Esophagus squamous epithelium (tissue), 4 donors: ENCODE measurements around the gene CYTH3.

Experiments
- CTCF ChIP-seq, 6 experiments: fragments of 450-650 bp in 4 of 6; fragments of 200-600 bp in 2 of 6; sonication (generic) in 2 of 6; IDR thresholded peaks; one replicate each; pipeline ENCODE4 v1.5.1; 2016 to 2019; ENCODE audit warnings: antibody characterized with exemption in 6 of 6, mild to moderate bottlenecking in 4 of 6, moderate library complexity in 4 of 6
- POLR2A ChIP-seq, 4 donors: fragments of 450-650 bp; IDR thresholded peaks; one replicate each; pipeline ENCODE4 v1.6.1; 2017; ENCODE audit warnings: antibody characterized with exemption in 4 of 4, mild to moderate bottlenecking in 4 of 4, moderate library complexity in 3 of 4

- TF ChIP-seq CTCF (IDR thresholded peaks at IDR 0.05) (no peak), POLR2A (IDR thresholded peaks at IDR 0.05) (no peak)
Observed at GRCh38 chr7:6200971-6201370, 71.5 kb downstream of the CYTH3 start.
